Astrocyte (in vitro differentiated cells and primary cell): ENCODE measurements around the gene GSKIP. TPM values are rescaled to one million over a fixed set of nuclear protein-coding genes. Genes with fewer than 3 reads are reported as not detected.

Experiments used
- DNase-seq: peaks from one replicate; pipeline ENCODE4 v3.0.0-alpha.2; 2010; ENCODE audit warnings: low read depth
- FAIRE-seq: peaks from 2 replicates; lab custom pipeline; 2011; peaks lifted over from hg19 to GRCh38; lab: Jason Lieb, UNC
- H2AFZ ChIP-seq: 2 replicates; pipeline ENCODE4 v1.6.0; 2012; ENCODE audit warnings: low read depth, low read length, inconsistent platforms
- H3K27ac ChIP-seq: 2 replicates; pipeline ENCODE4 v1.5.1; 2011; ENCODE audit warnings: low read depth, low read length, inconsistent platforms
- H3K27me3 ChIP-seq: 2 replicates; pipeline ENCODE4 v1.6.0; 2011; ENCODE audit warnings: low read length, inconsistent platforms; ENCODE audit not compliant: insufficient read depth
- H3K36me3 ChIP-seq: 2 replicates; pipeline ENCODE4 v1.5.1; 2011; ENCODE audit warnings: low read length, inconsistent platforms; ENCODE audit not compliant: insufficient read depth
- H3K4me1 ChIP-seq: 2 replicates; pipeline ENCODE4 v1.5.1; 2011; ENCODE audit warnings: low read length, inconsistent platforms; ENCODE audit not compliant: insufficient read depth
- H3K4me2 ChIP-seq: 2 replicates; pipeline ENCODE4 v1.6.0; 2012; ENCODE audit warnings: low read length, inconsistent platforms
- H3K4me3 ChIP-seq: 2 replicates; pipeline ENCODE4 v1.5.1; 2011; ENCODE audit warnings: low read depth, mild to moderate bottlenecking, low read length, inconsistent platforms; ENCODE audit not compliant: insufficient read depth
- H3K79me2 ChIP-seq: 2 replicates; pipeline ENCODE4 v1.6.0; 2012; ENCODE audit warnings: mild to moderate bottlenecking, low read length, inconsistent platforms; ENCODE audit not compliant: insufficient read depth
- H3K9ac ChIP-seq: 2 replicates; pipeline ENCODE4 v1.6.0; 2012; ENCODE audit warnings: mild to moderate bottlenecking, low read length, inconsistent platforms
- H3K9me3 ChIP-seq: 2 replicates; pipeline ENCODE4 v1.5.1; 2012; ENCODE audit warnings: low read depth, mild to moderate bottlenecking, low read length, inconsistent platforms; ENCODE audit not compliant: insufficient read depth
- H4K20me1 ChIP-seq: 2 replicates; pipeline ENCODE4 v1.6.0; 2012; ENCODE audit warnings: low read length, inconsistent platforms; ENCODE audit not compliant: insufficient read depth
- H3K27ac Mint-ChIP-seq: one replicate; pipeline ENCODE4 v1.8.0; 2021; ENCODE audit warnings: mild to moderate bottlenecking, mixed read lengths; ENCODE audit not compliant: unreplicated experiment
- H3K27me3 Mint-ChIP-seq: one replicate; pipeline ENCODE4 v1.8.0; 2021; ENCODE audit warnings: low read depth, mixed read lengths; ENCODE audit not compliant: unreplicated experiment
- H3K36me3 Mint-ChIP-seq: one replicate; pipeline ENCODE4 v1.8.0; 2021; ENCODE audit warnings: low read depth, mixed read lengths; ENCODE audit not compliant: unreplicated experiment
- H3K4me1 Mint-ChIP-seq: one replicate; pipeline ENCODE4 v1.8.0; 2021; ENCODE audit warnings: low read depth, mixed read lengths; ENCODE audit not compliant: unreplicated experiment
- H3K4me3 Mint-ChIP-seq: one replicate; pipeline ENCODE4 v1.8.0; 2021; ENCODE audit warnings: mild to moderate bottlenecking, moderate library complexity, mixed read lengths; ENCODE audit not compliant: unreplicated experiment
- H3K9me3 Mint-ChIP-seq: one replicate; pipeline ENCODE4 v1.8.0; 2021; ENCODE audit warnings: mild to moderate bottlenecking, mixed read lengths; ENCODE audit not compliant: unreplicated experiment
- EZH2 ChIP-seq: IDR thresholded peaks from 2 replicates; pipeline ENCODE4 v1.6.1; 2012; ENCODE audit warnings: mild to moderate bottlenecking, low read length, inconsistent platforms; ENCODE audit not compliant: insufficient read depth
- total RNA-seq: library from RNA; stranded (reverse); gene quantifications from 2 replicates; pipeline ENCODE4 v1.2.1, GENCODE V29; 2021
- TF ChIP-seq, protein P1 (sequence below): IDR thresholded peaks from 2 replicates; pipeline ENCODE4 v1.5.1; 2011; ENCODE audit warnings: low read depth, mild to moderate bottlenecking, inconsistent platforms, low read length, moderate library complexity; ENCODE audit not compliant: insufficient read depth

The GSKIP gene
- total RNA-seq, 1 donor from 2014 or later = 22.7 TPM

- no peaks in the 10 kb centered on the region for H3K4me1 Mint-ChIP-seq
Measured at GRCh38 chr14:96434040-96434439, 70.7 kb downstream of the GSKIP start.

More at GRCh38 chr14:96434040-96434439, 70.7 kb downstream of the GSKIP start:
- Histone ChIP-seq H3K79me2 (no peaks in the 10 kb centered on the region), H3K9ac (no peak overlapping the region), H2AFZ (no peak overlapping the region), H3K27ac (no peak overlapping the region), H3K9me3 (no peaks in the 10 kb centered on the region), H3K4me2 (no peak overlapping the region), H3K4me3 (no peak overlapping the region), H3K27me3 (no peaks in the 10 kb centered on the region), H3K4me1 (no peaks in the 10 kb centered on the region), H4K20me1 (no peaks in the 10 kb centered on the region), H3K36me3 (no peaks in the 10 kb centered on the region)
- FAIRE-seq = no peak
- peaks cover 10% of the 10 kb centered on the region for H3K27me3 Mint-ChIP-seq
- no peaks in the 10 kb centered on the region for H3K36me3 Mint-ChIP-seq
- TF ChIP-seq, protein P1, sequence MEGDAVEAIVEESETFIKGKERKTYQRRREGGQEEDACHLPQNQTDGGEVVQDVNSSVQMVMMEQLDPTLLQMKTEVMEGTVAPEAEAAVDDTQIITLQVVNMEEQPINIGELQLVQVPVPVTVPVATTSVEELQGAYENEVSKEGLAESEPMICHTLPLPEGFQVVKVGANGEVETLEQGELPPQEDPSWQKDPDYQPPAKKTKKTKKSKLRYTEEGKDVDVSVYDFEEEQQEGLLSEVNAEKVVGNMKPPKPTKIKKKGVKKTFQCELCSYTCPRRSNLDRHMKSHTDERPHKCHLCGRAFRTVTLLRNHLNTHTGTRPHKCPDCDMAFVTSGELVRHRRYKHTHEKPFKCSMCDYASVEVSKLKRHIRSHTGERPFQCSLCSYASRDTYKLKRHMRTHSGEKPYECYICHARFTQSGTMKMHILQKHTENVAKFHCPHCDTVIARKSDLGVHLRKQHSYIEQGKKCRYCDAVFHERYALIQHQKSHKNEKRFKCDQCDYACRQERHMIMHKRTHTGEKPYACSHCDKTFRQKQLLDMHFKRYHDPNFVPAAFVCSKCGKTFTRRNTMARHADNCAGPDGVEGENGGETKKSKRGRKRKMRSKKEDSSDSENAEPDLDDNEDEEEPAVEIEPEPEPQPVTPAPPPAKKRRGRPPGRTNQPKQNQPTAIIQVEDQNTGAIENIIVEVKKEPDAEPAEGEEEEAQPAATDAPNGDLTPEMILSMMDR = no peak
- TF ChIP-seq EZH2 = no peak
- no peaks in the 10 kb centered on the region for H3K9me3 Mint-ChIP-seq
- H3K27ac Mint-ChIP-seq = no peak overlapping the region
- no peak overlapping the region for H3K4me3 Mint-ChIP-seq
- no peak for DNase-seq

Other genes starting within 250 kb of the GSKIP start
- gene BDKRB2, start 158.7 kb upstream of the GSKIP start, total RNA-seq = 0.70 and 0.89 TPM in 2 replicates
- gene BDKRB1, start 107.3 kb upstream of the GSKIP start, total RNA-seq = 0.20 TPM in 1 of 2 replicates, not detected in the other
- 14.2 and 15.0 TPM in 2 replicates for gene ATG2B, start 185 bp upstream of the GSKIP start, total RNA-seq
- 0.60 and 1.0 TPM in 2 replicates for gene AK7, start 28.6 kb downstream of the GSKIP start, total RNA-seq
- gene PAPOLA, start 138.9 kb downstream of the GSKIP start, total RNA-seq = 164 and 188 TPM in 2 replicates